Hypothalamus (tissue), 51 donors: ENCODE measurements around the gene PPFIA2.

Source experiments
- DNase-seq, 51 donors: peaks; one replicate each; lab custom pipeline; 2025; lab: John Stamatoyannopoulos, UW

The PPFIA2 gene

DNA sequence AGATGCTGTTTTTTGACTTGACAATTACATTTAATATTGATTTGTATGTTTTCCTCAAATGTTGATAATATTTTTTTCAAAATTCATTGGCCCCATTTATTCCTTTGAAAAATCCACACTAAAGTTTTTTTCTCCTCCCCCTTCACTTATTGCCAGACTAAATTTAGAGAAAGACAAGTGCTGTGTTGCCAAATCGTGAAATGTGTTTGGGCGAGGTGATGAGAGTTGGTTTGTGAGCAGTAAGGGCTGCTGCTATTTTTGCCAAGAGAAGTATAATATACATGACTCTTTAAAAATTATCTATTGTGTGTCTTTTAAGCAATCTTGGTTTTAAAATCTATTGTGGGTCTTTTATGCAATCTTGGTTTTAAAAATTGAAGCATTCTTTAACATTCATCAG is 188.9 kb downstream of the PPFIA2 start:
- DNase-seq: no peak

- DNase-seq: no peak
These were observed 194.9 kb downstream of the PPFIA2 start for GRCh38 chr12:81564237-81564636.

DNA sequence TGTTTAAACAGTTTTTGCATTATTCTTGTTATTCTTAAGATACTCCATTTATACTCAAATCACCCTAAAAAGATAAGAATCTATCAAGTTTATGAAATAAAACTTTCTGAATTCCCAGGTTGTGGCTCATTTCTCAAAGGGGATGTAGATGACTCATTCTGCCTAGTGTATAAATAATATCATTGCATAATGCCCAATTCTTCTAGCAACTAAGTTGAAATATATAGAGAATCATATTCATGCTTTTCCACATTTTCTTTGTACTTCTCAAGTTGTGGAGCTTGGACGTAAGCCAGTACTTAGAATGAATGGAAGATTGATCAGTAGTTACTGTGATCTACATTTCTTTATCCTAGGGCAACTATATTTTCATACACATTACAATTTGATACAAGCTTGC is 201.1 kb downstream of the PPFIA2 start:
- no peak for DNase-seq

GRCh38 chr12:81546811-81547210 is 212.3 kb downstream of the PPFIA2 start:
- DNase-seq: no peak

DNA sequence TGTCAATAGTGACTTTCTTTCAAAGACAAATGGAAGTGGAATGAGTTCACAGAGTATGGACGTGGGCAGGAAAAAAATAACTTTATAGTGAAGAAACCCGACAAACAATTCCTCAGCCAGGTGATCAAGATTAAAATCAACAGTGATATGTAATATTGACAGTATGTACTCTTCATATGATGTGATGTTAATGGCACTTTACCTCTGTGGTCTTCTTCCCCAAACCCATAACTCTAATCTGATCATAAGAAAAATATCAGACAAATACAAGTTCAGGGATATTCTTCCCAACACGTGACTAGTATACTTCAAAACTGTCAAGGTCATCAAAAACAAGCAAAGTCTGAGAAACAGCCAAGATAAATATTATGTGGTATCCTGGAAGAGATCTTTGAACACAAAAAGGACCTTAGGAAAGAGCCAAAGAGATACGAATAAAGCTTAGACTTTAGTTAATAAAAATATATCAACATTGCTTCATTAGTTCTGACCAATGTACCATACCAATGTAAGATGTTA is 215.5 kb downstream of the PPFIA2 start:
- DNase-seq: no peak

DNA sequence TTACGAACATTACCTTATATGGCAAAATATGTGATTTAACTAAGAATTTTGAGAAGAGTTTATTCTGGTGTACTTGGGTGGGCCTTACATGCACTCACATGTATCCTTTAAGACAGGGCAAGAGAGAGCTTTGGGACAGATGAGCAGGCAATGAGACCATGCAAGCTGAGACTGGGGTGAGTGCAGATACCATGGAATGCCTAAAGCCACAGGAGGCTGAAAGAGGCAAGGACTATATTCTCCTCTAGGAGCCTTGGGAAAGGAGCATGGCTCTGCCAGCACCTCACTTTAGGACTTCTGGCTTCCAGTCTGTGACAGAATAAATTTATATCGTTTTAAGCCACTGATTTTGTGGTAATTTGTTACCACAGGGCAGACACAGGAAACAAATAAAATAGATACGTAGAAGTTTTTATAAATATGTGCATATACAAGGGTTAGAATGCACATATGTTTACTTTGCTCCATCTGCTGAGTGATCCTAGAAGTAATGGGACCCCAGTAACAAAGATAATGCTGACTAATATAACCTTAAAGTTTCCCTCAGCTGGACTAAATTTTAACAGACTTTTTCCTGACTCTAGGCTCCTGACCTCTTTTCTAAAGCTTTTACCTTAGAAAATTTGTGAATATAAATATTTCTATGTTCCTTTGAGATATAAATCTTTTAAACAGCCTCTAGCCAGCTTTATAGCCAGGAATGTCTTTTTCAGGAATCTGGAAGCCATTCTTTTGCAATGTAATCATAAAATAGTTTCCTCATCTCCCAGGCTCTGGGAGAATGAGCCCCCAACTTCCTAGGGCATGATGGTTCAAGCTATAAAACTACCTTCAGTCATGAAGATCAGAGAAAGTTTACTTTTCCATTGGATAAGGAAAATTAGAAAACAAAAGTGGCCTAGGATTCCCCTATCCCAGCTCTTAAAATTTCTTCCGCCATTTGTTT is 216.8 kb downstream of the PPFIA2 start:
- no peak for DNase-seq

DNA sequence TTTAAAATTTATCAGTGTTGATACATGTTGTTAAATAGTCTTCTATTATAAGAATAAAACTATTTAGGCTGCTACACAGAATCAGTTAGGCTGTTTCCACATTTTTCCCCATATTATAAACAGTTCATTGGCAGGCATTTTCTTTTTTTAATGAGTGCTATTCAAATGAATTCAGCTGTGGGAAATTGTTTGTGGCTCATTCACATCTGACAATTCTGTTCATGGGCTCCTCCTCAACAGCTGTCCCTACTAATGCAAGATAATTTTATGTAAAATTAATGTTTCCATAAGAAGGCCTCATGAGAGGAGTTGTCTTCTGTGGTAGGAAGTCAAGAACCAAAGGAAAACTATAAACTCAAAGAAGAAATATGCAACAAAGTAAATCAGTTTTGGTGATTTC is 218.0 kb downstream of the PPFIA2 start:
- no peak for DNase-seq

DNA sequence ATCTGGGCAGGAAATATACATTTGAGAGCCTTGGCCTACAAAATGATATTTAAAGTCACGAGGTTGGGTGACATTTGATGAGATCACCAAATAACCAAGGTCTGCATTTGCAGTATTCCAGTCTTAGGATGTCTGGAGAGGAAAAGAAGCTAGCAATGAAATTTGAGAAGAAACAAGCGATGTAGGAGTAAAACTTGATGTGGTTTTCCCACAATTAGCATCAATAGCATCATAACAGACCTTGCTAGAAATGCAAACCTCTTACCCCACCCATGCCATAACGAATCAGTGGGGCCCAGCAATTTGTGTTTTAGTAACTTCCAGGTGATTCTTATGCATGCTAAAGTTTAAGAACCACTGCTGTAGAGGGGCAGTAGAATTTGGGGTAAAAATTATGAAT is 219.9 kb downstream of the PPFIA2 start:
- DNase-seq: no peak

GRCh38 chr12:81533054-81533453 is 226.1 kb downstream of the PPFIA2 start:
- DNase-seq: no peak

- no peak for DNase-seq
These were observed 228.8 kb downstream of the PPFIA2 start for GRCh38 chr12:81530352-81530751.

DNA sequence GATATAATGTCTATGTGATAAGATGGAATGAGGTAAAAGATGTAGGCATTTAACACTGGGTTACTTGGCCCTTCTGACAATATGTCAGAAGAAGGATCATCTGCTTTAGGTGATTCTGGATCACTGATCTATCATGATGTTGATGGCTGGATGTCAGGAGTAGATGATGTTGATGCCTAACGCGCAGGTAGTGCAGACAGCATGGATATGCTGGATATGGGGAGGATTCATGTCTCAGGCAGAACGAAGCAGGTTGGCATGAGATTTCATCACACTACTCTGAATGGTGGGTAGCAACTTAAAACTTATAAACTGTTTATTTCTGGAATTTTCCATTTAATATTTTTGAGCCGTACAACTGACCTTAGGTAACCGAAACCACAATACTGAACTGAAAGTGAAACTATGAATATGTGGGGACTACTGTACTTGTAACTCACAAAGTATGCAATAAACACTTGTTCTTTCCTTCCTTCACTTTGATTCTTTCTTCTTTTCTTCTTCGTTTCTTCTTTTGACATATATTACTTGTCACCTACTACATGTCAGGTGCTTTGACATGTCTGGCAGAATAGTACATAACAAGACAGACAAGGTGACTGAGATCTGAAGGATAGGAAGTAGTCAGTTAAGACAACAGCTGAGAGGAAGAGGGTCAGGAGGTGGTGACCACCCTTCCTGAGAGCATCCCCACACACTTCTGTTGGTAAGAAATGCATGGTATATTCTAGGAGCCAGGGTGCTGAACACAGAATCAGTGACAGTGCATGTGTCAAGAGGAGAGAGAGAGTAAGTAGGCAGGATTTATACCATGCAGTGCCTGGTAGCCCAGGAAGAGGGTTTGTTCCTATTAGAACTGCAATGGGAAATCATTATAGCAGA is 238.8 kb downstream of the PPFIA2 start:
- DNase-seq: no peak

DNA sequence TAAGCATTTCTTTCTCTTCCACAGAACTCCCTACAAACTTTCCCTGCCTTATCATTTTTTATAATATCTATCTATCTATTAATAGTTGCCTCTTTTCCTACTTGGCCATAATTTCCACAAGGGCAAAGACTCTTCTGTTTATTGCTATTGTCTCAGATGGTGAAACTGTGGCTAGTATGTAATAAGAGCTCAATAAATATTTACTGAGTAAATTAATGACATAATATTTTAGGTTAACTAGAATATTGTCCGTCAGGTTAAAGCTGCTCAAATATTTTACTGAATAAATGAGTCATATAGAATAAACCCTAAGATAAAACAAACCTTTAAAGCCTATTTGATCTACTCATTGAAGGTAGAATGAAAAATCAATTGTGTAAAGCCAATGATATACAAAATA is 240.5 kb downstream of the PPFIA2 start:
- no peak for DNase-seq

- DNase-seq: no peak
These were observed 241.9 kb downstream of the PPFIA2 start for GRCh38 chr12:81517296-81517695.

DNA sequence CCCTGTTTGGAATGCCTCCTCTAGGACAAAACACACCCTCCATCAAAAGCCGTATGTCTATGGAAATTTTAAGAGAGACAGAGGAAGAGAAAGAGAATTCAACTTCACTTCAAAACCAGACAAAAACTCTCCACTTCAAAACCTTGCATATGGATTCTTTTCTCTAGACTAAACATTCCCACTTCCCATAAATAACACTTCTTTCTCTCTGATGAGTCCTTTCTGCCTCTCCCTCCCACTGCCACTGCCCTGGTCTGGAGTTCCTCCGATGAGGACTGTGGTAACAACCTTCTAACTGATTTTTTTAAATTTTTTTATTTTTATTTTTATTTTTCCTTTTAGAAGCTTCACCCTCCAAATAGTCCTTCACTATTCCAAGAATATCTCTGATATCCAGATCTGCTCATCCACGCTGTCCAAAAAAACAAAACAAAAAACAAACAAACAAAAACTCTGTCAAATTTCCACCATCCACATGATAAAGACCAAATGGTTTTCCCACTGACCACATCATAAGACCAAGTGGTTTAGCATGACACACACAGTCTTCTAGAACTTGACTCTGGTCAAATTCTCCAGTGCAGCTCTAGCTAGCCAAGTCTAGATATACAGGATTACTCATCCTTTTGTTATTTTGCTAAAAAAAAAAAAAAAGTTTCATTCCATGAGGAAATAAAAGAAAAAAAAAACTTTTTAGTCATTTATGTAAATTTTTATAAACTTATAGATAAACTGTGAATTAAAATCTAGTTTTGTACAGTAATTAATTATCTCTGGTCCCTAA is 256.0 kb downstream of the PPFIA2 start:
- no peak for DNase-seq

- no peak for DNase-seq
These were observed 258.4 kb downstream of the PPFIA2 start for GRCh38 chr12:81500788-81501187.

GRCh38 chr12:81499809-81500208 is 259.3 kb downstream of the PPFIA2 start:
- no peak for DNase-seq

DNA sequence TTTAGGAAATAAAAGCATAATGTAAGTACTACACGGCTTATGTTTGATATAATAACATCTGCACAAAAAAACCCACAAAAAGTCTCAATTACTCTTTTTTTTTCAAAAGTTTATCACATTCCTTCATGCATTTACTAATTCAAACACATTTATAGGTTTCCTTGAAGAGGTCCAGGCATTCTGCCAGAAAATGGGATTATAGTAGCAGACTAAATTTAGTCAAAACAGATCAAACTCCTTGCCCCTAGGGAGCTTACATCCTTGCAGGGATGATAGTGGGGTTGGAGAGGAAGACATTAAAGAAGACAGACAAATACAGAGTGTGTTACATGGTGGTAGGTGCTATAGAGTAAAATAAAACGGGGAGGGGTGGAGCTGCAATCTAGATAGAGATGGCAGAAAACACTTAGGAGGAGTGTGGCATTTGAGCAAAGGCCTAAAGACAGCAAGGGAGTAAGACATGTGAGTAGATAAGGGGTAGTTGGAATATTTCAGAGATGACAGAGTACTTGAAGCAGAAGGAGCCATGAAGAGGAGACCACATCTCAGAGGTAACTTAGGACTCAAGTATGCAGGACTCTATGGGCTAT is 266.9 kb downstream of the PPFIA2 start:
- DNase-seq: no peak

GRCh38 chr12:81472934-81473333 is 286.2 kb downstream of the PPFIA2 start:
- no peak for DNase-seq

DNA sequence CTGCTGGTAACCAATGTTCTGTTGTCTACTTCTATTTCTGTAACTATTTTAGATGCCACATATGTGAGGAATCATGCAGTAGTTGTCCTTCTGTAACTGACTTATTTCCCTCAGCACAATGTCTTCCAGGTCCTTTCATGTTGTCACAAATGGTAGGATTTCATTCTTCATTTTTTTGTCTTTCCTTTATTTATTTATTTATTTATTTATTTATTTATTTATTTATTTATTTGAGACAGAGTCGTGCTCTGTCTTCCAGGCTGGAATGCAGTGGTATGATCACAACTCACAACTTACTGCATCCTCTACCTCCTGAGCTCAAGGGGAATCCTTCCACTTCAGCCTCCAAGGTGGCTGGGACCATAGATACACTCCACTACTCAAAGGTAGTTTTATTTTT is 288.2 kb downstream of the PPFIA2 start:
- DNase-seq: no peak

- peak in 2 of 51 donors; percentile 1 to 51 for DNase-seq
These were observed 290.9 kb downstream of the PPFIA2 start for GRCh38 chr12:81468206-81468605.
